DMS153 treated with DMSO at 0.1 percent for 48 hours (cell line): ENCODE results near the gene TNRC6A.
"Not testable (repeated sequence)": the region's sequence is repeated elsewhere in the genome, so short reads cannot be mapped to it uniquely, and the experiment has no call there.

ENCODE experiments used
- DNase-seq: peaks from one replicate; lab custom pipeline; 2025; ENCODE audit not compliant: unreplicated experiment; lab: John Stamatoyannopoulos, UW

Gene TNRC6A

GRCh38 chr16:24729243-24729950 is at the start of gene TNRC6A:
Gene TNRC6A (plus strand): TSS chr16:24729651. CDS start chr16:24729842, 191 bp downstream.
- DNase-seq, result peak; percentile 66

- no peak for DNase-seq
Observed at GRCh38 chr16:24681793-24682192, 47.7 kb upstream of the TNRC6A start.

GRCh38 chr16:24683250-24683649 is 46.2 kb upstream of the TNRC6A start:
- DNase-seq, result no peak

- DNase-seq, result no peak
Observed at GRCh38 chr16:24683847-24684493, 45.5 kb upstream of the TNRC6A start.

- no peak for DNase-seq
Observed at GRCh38 chr16:24685539-24686432, 43.7 kb upstream of the TNRC6A start.

- no peak for DNase-seq
Observed at GRCh38 chr16:24686678-24687077, 42.8 kb upstream of the TNRC6A start.

- DNase-seq, result no peak
Observed at GRCh38 chr16:24688359-24688758, 41.1 kb upstream of the TNRC6A start.

GRCh38 chr16:24689128-24689527 is 40.3 kb upstream of the TNRC6A start:
- DNase-seq, result no peak

- no peak for DNase-seq
Observed at GRCh38 chr16:24692854-24693253, 36.6 kb upstream of the TNRC6A start.

- DNase-seq, result no peak
Observed at GRCh38 chr16:24694931-24695330, 34.5 kb upstream of the TNRC6A start.

GRCh38 chr16:24696699-24697098 is 32.8 kb upstream of the TNRC6A start:
- no peak for DNase-seq

- no peak for DNase-seq
Observed at GRCh38 chr16:24698308-24698707, 31.1 kb upstream of the TNRC6A start.

- DNase-seq, result no peak
Observed at GRCh38 chr16:24699151-24699723, 30.2 kb upstream of the TNRC6A start.

- DNase-seq, result no peak
Observed at GRCh38 chr16:24700549-24701392, 28.7 kb upstream of the TNRC6A start.

GRCh38 chr16:24701521-24701951 is 27.9 kb upstream of the TNRC6A start:
- no peak for DNase-seq

- not testable (repeated sequence) for DNase-seq
Observed at GRCh38 chr16:24707760-24708159, 21.7 kb upstream of the TNRC6A start.

GRCh38 chr16:24713379-24713778 is 16.1 kb upstream of the TNRC6A start:
- DNase-seq, result no peak

- no peak for DNase-seq
Observed at GRCh38 chr16:24717411-24717810, 12.0 kb upstream of the TNRC6A start.

- DNase-seq, result no peak
Observed at GRCh38 chr16:24718967-24719521, 10.4 kb upstream of the TNRC6A start.

- DNase-seq, result no peak
Observed at GRCh38 chr16:24721830-24722238, 7.6 kb upstream of the TNRC6A start.
